HG03159 (cell line): ENCODE measurements around the gene ALG12.

ENCODE experiments used
- ATAC-seq: cut with Tn5 transposase; IDR thresholded peaks from one replicate; pipeline ENCODE4 v1.9.1; 2021; ENCODE audit warnings: mild to moderate bottlenecking, moderate library complexity; ENCODE audit not compliant: unreplicated experiment

The ALG12 gene

DNA sequence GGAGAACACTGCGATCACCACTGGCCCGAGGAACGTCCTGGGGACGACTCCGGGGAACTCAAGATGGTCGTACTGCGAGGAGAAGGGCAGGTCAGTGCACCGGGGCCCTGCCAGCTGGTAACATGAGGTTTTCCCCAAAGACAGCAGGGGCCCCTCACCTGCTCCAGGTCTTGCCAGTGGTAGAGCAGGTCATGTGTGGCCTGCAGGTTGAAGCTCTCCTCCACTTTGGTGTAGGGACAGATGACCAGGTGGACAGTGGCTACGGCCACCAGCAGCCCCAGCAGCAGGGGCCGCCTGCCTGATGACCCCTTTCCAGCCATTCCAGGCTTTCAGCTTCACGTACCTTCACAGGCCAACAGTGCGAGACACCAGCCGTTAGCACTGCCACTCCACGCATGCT, 4.8 kb downstream of the ALG12 start:
- ATAC-seq, result no peak

GRCh38 chr22:49913026-49913425, 5.2 kb downstream of the ALG12 start:
- ATAC-seq, result no peak

DNA sequence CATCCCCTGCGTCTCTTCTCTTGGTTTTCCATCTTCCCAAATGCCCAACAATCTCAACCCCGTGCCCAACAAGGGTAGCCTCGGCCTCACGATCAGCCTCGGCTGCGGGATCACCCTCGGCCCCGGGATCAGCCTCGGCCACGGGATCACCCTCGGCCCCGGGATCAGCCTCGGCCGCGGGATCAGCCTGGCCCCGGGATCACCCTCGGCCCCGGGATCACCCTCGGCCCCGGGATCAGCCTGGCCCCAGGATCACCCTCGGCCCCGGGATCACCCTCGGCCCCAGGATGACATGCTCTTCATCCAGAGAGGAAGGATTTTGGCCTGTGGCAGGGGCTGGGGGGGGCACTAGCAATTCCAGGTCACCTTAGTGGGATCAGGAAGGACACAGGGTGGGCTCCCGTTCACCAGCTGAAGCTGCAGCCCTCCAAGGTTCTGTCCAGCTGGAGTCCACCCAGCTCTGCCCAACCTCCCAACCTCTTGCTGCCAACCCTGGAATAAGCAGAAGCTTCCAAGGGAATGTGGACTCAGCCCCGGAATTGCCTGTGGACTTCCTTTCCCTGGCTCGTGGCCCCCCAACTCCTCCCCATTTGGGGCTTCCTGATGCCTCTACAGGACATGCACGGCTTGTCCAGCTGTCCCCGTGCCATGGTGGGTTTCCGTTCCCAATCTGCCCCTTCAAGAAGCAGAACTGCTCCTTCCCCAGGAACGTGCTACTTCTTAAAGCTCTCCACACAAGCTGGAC, 6.2 kb downstream of the ALG12 start:
- no peak for ATAC-seq

GRCh38 chr22:49910229-49911155, 7.7 kb downstream of the ALG12 start:
- no peak for ATAC-seq

DNA sequence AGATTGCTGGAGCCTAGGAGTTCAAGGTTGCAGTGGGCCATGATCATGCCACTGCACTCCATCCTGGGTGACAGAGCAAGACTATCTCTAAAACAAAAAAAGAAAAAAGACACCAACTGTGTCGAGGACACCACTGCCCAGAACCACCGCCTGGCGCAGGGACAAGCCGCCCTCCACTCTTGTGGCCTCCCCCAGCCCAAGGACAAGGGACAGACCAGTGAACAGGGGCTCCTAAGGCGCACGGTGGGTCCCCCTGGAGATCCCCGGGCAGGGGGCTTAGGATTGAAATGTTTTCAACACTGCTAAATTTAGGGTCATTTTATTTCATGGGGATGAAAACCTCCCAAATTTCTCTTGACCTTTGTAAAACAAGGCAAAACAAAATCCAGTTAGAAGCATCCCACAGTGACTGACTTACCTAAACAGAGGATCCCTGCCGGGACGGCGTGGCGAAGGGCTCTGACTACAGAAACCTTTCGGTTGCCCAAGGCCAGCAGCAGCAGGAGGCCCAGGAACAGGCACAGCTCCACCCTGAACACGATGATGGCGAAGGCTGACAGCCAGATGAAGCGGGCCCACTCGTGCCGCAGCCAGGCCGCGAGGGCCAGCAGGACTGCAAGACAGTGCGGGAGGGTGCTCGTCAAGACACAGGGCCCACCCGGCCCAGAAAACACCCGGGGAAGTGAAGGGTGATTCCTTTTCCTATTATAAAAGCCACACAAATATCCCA, 8.6 kb downstream of the ALG12 start:
- ATAC-seq, result no peak

GRCh38 chr22:49907807-49908206, 10.4 kb downstream of the ALG12 start:
- ATAC-seq, result no peak

DNA sequence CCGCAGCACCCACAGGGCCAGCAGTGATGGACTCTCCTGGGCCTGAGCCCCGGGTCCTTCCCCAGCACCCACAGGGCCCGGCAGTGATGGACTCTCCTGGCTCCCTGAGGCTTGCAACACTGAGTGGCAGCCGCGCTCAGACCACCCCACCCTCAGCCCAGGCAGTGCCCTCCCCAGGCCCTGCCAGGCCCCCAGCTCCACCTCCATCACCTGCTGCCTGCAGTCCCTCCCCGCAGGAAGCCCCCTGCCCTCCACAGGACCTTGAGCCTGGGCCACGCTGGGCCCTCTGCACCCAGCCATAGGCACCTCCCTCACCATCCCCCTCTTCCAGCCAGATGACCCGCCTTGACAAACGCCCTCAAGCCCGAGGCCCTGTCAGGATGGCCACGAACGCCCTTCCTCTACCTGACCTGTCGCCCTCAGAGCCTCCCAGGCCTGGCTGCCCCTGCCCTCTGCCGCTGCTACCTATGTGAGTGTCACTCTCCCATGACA, 11.4 kb downstream of the ALG12 start:
- no peak for ATAC-seq

DNA sequence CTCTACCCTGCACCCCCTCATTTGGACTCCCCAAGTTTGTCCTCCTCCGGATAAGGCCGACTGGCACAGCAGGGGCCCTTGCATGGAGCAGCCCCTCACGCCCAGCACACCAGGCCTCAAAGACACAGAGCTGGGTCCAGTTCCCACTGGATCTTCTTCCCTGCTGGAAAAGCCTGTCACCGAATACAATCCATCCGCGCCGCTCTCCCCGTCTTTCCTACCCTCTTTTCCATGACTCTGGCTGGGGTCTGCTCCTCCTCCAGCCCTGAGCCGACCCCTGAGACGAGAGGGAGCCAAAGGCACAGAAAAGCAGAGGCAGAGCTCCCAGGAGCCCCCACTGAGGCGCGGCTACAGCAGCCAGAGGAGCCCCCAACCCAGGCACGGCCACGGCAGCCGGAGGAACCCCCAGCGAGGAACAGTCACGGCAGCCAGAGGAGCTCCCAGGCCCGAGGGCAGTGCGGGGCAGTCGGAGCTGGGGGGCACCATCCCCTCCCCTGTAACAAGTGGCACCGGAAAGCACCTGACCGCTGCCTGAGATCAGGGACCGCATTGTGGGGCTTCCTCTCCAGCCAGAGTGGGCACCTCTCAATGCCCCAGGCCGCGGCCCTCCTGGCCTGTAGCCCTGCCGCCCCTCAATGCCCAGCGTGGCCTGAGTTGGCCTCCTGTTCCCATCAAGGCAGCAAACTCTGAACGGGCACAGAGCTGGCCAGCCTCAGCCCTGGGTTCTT, 12.0 kb downstream of the ALG12 start:
- no peak for ATAC-seq

DNA sequence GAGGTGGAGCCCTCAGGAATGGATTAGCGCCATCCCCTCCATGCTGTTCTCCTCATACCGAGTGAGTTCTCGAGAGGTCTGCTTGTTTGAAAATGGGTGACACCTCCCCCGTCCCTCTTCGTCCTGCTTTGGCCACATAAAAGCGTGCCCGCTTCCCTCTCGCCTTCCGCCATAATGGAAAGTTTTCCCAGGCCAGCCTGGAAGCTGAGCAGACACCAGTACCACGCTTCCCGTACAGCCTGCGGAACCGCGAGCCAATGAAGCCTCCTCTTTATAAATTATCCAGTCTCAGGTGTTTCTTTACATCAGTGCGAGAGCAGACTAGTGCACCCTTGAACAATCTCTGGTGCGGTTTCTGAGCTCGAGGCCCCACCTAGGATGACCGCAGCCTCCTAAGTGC, 12.8 kb downstream of the ALG12 start:
- no peak for ATAC-seq

DNA sequence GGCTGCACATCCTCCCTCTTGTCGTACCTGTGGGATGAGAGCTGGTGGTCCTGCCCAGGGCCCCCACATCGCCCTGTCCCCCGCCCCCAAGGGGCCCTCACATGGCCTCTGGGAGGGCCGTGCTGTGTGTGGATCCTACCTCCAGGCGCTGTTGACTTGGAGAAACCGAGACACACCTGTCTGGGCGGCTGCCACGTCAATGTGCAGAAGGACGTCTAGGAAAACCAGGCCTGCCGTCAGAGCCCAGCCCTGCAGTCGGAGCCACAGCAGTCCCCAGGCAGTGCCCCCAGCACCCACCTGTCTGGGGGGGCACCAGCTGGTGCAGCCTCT, 14.2 kb downstream of the ALG12 start:
- ATAC-seq, result no peak

- ATAC-seq, result no peak
These were observed 14.8 kb downstream of the ALG12 start for GRCh38 chr22:49903322-49904039.

DNA sequence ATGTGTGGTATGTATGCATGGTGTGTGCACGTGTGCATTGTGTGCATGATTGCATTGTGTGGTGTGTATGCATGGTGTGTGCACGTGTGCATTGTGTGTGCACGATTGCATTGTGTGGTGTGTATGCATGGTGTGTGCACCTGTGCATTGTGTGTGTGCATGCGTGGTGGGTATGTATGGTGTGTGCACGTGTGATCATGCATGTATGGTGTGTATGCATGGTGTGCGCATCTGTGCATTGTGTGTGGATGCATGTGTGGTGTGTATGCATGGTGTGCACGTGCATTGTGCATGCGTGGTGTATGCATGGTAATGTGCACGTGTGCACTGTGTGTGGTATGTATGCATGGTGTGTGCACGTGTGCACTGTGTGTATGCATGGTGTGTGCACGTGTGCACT, 16.8 kb downstream of the ALG12 start:
- no peak for ATAC-seq

- no peak for ATAC-seq
These were observed 17.6 kb downstream of the ALG12 start for GRCh38 chr22:49900441-49901230.

DNA sequence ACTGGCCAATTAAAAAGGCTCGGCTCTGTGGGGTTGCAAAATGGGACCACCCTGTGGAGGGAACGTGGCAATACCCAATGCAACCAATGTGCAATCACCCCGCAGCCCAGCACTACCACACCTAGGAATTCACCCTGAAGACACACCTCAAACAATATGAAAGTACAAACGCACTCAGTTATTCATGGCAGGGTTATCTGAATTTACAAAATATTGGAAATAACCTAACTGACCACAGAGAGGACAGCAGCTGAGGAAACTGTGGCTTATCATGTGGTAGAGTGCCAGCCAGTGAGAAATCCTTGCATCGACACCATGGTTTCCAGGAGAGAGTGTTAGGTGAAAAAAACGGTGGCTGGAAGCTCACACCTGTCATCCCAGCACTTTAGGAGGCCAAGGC, 18.7 kb downstream of the ALG12 start:
- no peak for ATAC-seq

DNA sequence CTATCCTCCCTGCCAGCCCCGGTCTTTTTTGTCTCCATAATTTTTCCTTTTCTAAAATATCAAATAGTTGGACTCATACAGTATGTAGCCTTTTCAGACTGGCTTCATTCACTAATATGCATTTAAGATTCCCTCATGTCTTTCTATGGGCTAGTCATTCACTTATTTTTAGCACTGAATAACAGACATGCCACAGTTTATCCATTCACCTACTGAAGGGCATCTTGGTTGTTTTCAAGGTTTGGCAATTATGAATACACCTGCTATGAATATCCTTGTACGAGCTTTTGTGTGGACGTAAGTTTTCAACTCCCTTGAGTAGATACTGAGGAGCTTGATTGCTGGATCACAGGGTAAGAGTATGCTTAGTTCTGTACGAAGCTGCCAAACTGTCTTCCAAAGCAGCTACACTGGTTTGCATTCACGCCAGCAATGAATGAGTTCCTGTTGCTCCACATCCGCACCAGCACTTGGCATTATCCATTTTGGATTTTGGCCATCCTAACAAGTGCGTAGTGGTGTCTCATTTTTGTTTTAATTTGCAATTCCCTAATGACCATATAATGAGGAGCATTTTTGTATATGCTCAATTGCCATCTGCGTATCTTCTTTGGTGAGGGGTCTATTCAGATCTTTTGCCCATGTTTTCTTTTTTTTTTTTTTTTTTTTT, 21.1 kb downstream of the ALG12 start:
- ATAC-seq, result no peak

- no peak for ATAC-seq
These were observed 22.0 kb downstream of the ALG12 start for GRCh38 chr22:49896201-49896600.

DNA sequence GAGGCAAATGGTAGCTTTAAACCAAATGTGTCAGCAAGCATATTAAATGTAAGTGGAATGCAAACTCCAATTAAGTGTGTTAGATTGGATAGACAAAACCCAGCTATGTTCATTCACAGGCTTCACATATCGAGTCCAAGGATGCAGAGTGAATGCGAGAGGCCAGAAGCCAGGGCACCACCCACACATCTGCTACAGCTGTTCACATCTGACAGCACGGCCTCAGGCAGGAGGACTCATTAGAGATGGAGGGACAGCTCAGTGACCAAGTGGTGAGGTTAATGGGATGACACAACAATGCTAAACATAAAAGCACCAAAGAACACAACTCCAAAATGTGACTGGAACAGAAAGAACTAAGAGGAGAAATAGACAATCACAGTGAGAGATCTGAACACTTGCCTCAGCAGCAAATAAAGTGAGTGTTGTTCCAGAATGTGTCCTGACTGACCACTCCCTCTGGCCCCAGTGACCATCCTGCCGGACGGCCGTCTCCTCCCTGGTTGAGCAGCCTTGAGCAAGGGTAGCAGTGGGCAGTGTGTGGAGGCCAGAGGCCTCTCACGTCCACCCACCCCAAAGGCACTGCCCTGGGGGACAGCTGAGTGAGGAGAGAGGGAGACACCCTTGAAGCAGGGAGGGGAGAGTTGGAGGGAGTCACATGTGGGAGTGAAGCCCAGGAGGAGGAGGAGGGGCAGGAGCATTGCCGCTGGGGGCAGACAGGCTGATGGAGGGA, 23.8 kb downstream of the ALG12 start:
- no peak for ATAC-seq

DNA sequence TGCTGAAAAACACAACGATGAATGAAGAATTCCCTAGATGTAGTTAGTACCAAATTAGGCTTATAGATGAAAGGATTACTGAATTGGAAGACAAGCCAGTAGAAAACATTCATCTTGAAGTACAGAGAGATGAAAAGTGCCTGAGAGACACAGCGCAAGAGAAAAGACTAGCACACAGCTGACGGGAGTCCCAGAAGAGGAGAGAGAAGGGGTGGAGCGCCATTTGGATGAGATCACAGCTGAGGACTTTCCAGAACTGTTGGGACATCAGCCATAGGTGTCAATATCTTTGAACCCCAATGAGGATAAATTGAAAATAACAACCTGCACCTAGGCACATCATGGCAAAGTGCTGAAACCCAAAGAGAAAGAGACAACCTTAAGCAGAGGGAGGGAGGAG, 25.2 kb downstream of the ALG12 start:
- no peak for ATAC-seq
